Activated CD8-positive, alpha-beta T cell treated with anti-CD3 and anti-CD28 coated beads for 36 hours (primary cell): ENCODE measurements around the gene AKNA. TPM values are rescaled to one million over a fixed set of nuclear protein-coding genes. Genes with fewer than 3 reads are reported as not detected.

Experiments used
- ATAC-seq: fragments of 200-7000 bp; cut with Tn5 transposase; one replicate; pipeline ENCODE4 v1.10.0; 2021; ENCODE audit warnings: mild to moderate bottlenecking, moderate library complexity
- CTCF ChIA-PET: fragments of 350-600 bp; sonication (Branson Sonifier 250); formaldehyde crosslinking; loops from one replicate; lab custom pipeline; 2021; ENCODE audit warnings: antibody characterized with exemption; lab: Charles Lee
- POLR2A ChIA-PET: fragments of 350-600 bp; sonication (Branson Sonifier 250); formaldehyde crosslinking; loops from one replicate; lab custom pipeline; 2021; ENCODE audit warnings: antibody characterized with exemption; lab: Charles Lee
- DNase-seq: peaks from one replicate; pipeline ENCODE4 v3.0.0-alpha.2; 2020
- H3K27ac Mint-ChIP-seq: one replicate; pipeline ENCODE4 v1.8.0; 2021; ENCODE audit warnings: mild to moderate bottlenecking, mixed read lengths
- H3K27me3 Mint-ChIP-seq: one replicate; pipeline ENCODE4 v1.8.0; 2021; ENCODE audit warnings: mixed read lengths
- H3K36me3 Mint-ChIP-seq: one replicate; pipeline ENCODE4 v1.8.0; 2021; ENCODE audit warnings: low read depth, mixed read lengths
- H3K4me1 Mint-ChIP-seq: one replicate; pipeline ENCODE4 v1.8.0; 2021; ENCODE audit warnings: low read depth, mixed read lengths
- H3K4me3 Mint-ChIP-seq: one replicate; pipeline ENCODE4 v1.8.0; 2021; ENCODE audit warnings: mild to moderate bottlenecking, moderate library complexity, mixed read lengths
- H3K9me3 Mint-ChIP-seq: one replicate; pipeline ENCODE4 v1.8.0; 2021; ENCODE audit warnings: mixed read lengths
- intact Hi-C: fragments of 100-400 bp; cut with micrococcal nuclease; formaldehyde crosslinking; loops from one replicate; pipeline ENCODE4 v1.10.0; 2022
- total RNA-seq, 2 experiments: library from RNA; stranded (reverse); gene quantifications; one replicate each; pipeline ENCODE4 v1.2.3, GENCODE V29; 2021
- TF ChIP-seq, protein P1 (sequence below): fragments of 200-600 bp; IDR thresholded peaks from one replicate; pipeline ENCODE4 v1.8.0; 2022; ENCODE audit warnings: antibody characterized with exemption, mild to moderate bottlenecking

Gene AKNA
- total RNA-seq, 2 experiments from 2014 or later = 166 to 167 TPM

DNA sequence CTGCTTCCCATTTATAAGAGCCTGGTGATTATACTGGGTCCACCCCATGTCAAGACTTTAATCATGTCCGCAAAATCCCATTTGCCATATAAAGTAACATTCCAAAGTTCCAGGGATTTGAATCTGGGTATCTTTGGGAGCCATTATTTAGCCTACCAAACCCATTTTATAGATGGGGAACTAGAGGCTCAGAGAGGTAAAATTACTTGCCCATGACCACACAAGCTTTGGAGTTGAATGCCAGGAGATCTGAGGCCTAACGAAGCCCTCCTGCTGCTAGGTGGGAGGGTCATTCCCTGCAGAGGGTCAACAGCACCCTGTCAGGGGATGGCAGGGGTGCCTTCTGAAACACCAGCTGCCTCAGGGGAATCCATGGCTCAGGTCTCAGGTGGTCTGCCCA lies 13.0 kb upstream of the AKNA start:
- DNase-seq = no peak
- H3K9me3 Mint-ChIP-seq = no peaks in the 10 kb centered on the region
- ChIA-PET POLR2A (interaction anchor here (2.4 kb wide), 1 partner anchor 13 kb away, joined by 15 read pairs; the partner anchor contains the start of gene AKNA), CTCF (interaction anchor here (0.8 to 13.6 kb wide), 4 partner anchors 107 to 280 kb away, joined by 3 to 249 read pairs (median 4); no protein-coding TSS in a partner anchor)
- H3K27me3 Mint-ChIP-seq = no peaks in the 10 kb centered on the region
- peaks cover 6% of the 10 kb centered on the region for H3K36me3 Mint-ChIP-seq
- no peak for ATAC-seq
- TF ChIP-seq, protein P1, sequence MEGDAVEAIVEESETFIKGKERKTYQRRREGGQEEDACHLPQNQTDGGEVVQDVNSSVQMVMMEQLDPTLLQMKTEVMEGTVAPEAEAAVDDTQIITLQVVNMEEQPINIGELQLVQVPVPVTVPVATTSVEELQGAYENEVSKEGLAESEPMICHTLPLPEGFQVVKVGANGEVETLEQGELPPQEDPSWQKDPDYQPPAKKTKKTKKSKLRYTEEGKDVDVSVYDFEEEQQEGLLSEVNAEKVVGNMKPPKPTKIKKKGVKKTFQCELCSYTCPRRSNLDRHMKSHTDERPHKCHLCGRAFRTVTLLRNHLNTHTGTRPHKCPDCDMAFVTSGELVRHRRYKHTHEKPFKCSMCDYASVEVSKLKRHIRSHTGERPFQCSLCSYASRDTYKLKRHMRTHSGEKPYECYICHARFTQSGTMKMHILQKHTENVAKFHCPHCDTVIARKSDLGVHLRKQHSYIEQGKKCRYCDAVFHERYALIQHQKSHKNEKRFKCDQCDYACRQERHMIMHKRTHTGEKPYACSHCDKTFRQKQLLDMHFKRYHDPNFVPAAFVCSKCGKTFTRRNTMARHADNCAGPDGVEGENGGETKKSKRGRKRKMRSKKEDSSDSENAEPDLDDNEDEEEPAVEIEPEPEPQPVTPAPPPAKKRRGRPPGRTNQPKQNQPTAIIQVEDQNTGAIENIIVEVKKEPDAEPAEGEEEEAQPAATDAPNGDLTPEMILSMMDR = no peak
- no peak overlapping the region for H3K4me3 Mint-ChIP-seq
- no peak overlapping the region for H3K27ac Mint-ChIP-seq
- intact Hi-C loops = no loop called here
- peaks cover 20% of the 10 kb centered on the region for H3K4me1 Mint-ChIP-seq

GRCh38 chr9:114400219-114400618 lies 12.4 kb upstream of the AKNA start:
- TF ChIP-seq, protein P1 = no peak
- no peak for DNase-seq
- Mint-ChIP-seq H3K4me1 (peaks cover 24% of the 10 kb centered on the region), H3K4me3 (no peak overlapping the region), H3K27me3 (no peaks in the 10 kb centered on the region), H3K9me3 (no peaks in the 10 kb centered on the region), H3K36me3 (peaks cover 11% of the 10 kb centered on the region), H3K27ac (no peak overlapping the region)
- CTCF ChIA-PET = interaction anchor here (0.7 to 13.6 kb wide), 5 partner anchors 49 to 281 kb away, joined by 3 to 249 read pairs (median 4); no protein-coding TSS in a partner anchor
- no peak for ATAC-seq
- POLR2A ChIA-PET = interaction anchor here (0.9 to 2.4 kb wide), 2 partner anchors 12 to 192 kb away, joined by 3 to 15 read pairs; partner anchors contain the start of gene AKNA
- intact Hi-C loops = no loop called here

- ChIA-PET CTCF (interaction anchor here (1.8 kb wide), 1 partner anchor 193 kb away, joined by 4 read pairs; no protein-coding TSS in a partner anchor), POLR2A (interaction anchor here (2.4 kb wide), 1 partner anchor 11 kb away, joined by 15 read pairs; the partner anchor contains the start of gene AKNA)
- Mint-ChIP-seq H3K4me3 (no peak overlapping the region), H3K36me3 (peaks cover 19% of the 10 kb centered on the region), H3K27ac (no peak overlapping the region), H3K9me3 (no peaks in the 10 kb centered on the region), H3K4me1 (peaks cover 33% of the 10 kb centered on the region), H3K27me3 (no peaks in the 10 kb centered on the region)
- DNase-seq (no peak), ATAC-seq (no peak)
- intact Hi-C loops = no loop called here
- TF ChIP-seq, protein P1 = no peak
Measured at GRCh38 chr9:114399381-114399780, 11.6 kb upstream of the AKNA start.

DNA sequence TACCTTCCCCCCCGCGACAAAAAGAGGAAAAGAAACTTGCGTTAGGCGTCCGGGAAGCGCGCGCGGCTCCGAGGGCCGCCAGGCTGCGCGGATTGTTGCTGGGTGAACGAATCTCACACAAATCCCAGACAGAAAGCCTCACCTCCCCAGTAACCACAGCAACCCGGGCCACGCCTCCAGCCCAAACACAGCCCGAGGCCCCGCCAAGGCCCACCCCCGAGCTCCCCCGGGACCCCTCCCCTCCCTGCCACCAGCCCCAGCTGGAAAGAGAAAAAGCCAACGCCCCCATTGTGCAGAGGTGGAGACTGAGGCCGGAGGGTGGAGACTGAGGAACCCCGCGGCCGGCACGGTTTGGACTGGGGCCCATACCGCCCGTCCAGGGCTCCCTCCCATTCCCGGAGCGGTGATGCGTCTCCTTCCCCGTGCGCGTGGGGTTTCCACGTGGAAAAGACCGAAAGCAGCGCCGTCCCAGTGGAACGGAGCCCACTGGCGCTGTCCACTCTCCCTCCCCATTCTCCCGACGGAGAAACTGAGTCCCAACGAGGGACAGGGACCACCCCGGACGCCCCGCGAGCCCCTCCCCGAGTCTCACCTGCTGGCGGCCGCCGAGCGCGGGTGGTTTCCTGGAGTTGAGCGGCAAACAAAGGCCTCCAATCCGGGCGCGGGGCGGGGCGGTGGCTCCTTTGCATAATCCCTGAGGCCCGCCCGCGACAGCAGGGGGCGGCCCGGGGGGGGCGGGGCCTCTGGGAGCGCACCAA lies 10.2 kb upstream of the AKNA start:
- Mint-ChIP-seq H3K4me3 (peak overlapping the region; percentile 89), H3K4me1 (peaks cover 42% of the 10 kb centered on the region), H3K27me3 (no peaks in the 10 kb centered on the region), H3K36me3 (peaks cover 22% of the 10 kb centered on the region), H3K27ac (peak overlapping the region; percentile 65), H3K9me3 (no peaks in the 10 kb centered on the region)
- intact Hi-C loops = no loop called here
- ChIA-PET POLR2A (interaction anchor here (0.6 to 4.0 kb wide), 8 partner anchors 10 to 214 kb away, joined by 3 to 50 read pairs (median 4); partner anchors contain the start of gene AKNA), CTCF (interaction anchor here (0.8 to 2.6 kb wide), 3 partner anchors 8 to 109 kb away, joined by 6 to 15 read pairs (median 8); partner anchors contain the start of gene AKNA)
- ATAC-seq (peak; percentile 91), DNase-seq (peak; percentile 99)
- TF ChIP-seq, protein P1 = no peak
